DOHH2 (cell line): ENCODE measurements around the gene FAAH.

ENCODE experiments used
- CTCF ChIP-seq: fragments of 200-600 bp; sonication (generic); IDR thresholded peaks from one replicate; pipeline ENCODE4 v1.5.1; 2014; ENCODE audit warnings: antibody characterized with exemption, mild to moderate bottlenecking, low read depth, low read length; ENCODE audit not compliant: poor library complexity, severe bottlenecking
- EZH2phosphoT487 ChIP-seq: fragments of 200-600 bp; sonication (generic); IDR thresholded peaks from 2 replicates; pipeline ENCODE4 v1.6.1; 2017; ENCODE audit warnings: borderline replicate concordance, mild to moderate bottlenecking, antibody characterized with exemption, low read length, moderate library complexity, mixed read lengths

- no peak for TF ChIP-seq EZH2phosphoT487
- TF ChIP-seq CTCF = no peak
Measured at GRCh38 chr1:46455951-46456350, 61.8 kb downstream of the FAAH start.
